IMR-90 (cell line): ENCODE data around the gene CAMKMT. TPM values are rescaled to one million over a fixed set of nuclear protein-coding genes. Genes with fewer than 3 reads are reported as not detected.

Experiments
- ATAC-seq: fragments of 200-7000 bp; cut with Tn5 transposase; 2 replicates; pipeline ENCODE4 v1.9.1; 2020; ENCODE audit warnings: low read depth, mild to moderate bottlenecking, moderate library complexity
- BruUV-seq: library from RNA; stranded (reverse); fragments of 400-500 nt; replicated peaks from 2 replicates; lab custom pipeline; 2021; lab: Mats Ljungman, UMichigan
- CTCF ChIA-PET: fragments of 300-600 bp; formaldehyde crosslinking; extraction: SDS; loops from one replicate; lab custom pipeline; 2021; ENCODE audit warnings: antibody characterized with exemption; lab: Yijun Ruan, JAX
- POLR2A ChIA-PET: fragments of 300-600 bp; sonication (Branson Sonifier 250); formaldehyde crosslinking; loops from one replicate; lab custom pipeline; 2022; ENCODE audit warnings: antibody characterized with exemption; ENCODE audit not compliant: unreplicated experiment; lab: Charles Lee
- DNase-seq: peaks from one replicate; pipeline ENCODE4 v3.0.0; 2013
- H2AFZ ChIP-seq: replicated peaks from 2 replicates; pipeline ENCODE3; 2013; ENCODE audit warnings: low read length, mild to moderate bottlenecking; ENCODE audit not compliant: poor library complexity
- H2AK5ac ChIP-seq: 2 replicates; pipeline ENCODE4 v1.6.1; 2013; ENCODE audit warnings: low read depth, low read length, inconsistent platforms
- H2AK9ac ChIP-seq: replicated peaks from 2 replicates; pipeline ENCODE3; 2013; ENCODE audit warnings: mild to moderate bottlenecking, low read depth, low read length, moderate library complexity; ENCODE audit not compliant: poor library complexity
- H2BK120ac ChIP-seq: 2 replicates; pipeline ENCODE4 v1.6.1; 2013; ENCODE audit warnings: low read depth, low read length, inconsistent platforms
- H2BK15ac ChIP-seq: 3 replicates; pipeline ENCODE4 v1.6.1; 2013; ENCODE audit warnings: low read depth, low read length, inconsistent platforms
- H2BK20ac ChIP-seq: 2 replicates; pipeline ENCODE4 v1.6.1; 2013; ENCODE audit warnings: low read depth, mild to moderate bottlenecking, inconsistent platforms, low read length, moderate library complexity
- H2BK5ac ChIP-seq: 2 replicates; pipeline ENCODE4 v1.6.1; 2013; ENCODE audit warnings: mild to moderate bottlenecking, low read depth, low read length, inconsistent platforms; ENCODE audit not compliant: poor library complexity, severe bottlenecking
- H3K14ac ChIP-seq: replicated peaks from 2 replicates; pipeline ENCODE4 v1.6.1; 2013; ENCODE audit warnings: low read depth, low read length, inconsistent platforms
- H3K18ac ChIP-seq: 2 replicates; pipeline ENCODE4 v1.6.1; 2013; ENCODE audit warnings: low read depth, low read length, control low read depth
- H3K23ac ChIP-seq: 2 replicates; pipeline ENCODE4 v1.6.1; 2013; ENCODE audit warnings: low read depth, low read length, inconsistent platforms
- H3K27ac ChIP-seq: 2 replicates; pipeline ENCODE4 v1.5.1; 2013; ENCODE audit warnings: mild to moderate bottlenecking, control low read depth, low read length; ENCODE audit not compliant: insufficient read depth
- H3K27me3 ChIP-seq: 2 replicates; pipeline ENCODE4 v1.6.1; 2013; ENCODE audit warnings: low read length; ENCODE audit not compliant: control insufficient read depth, insufficient read depth
- H3K36me3 ChIP-seq: 2 replicates; pipeline ENCODE4 v1.6.1; 2013; ENCODE audit warnings: low read length, mixed read lengths; ENCODE audit not compliant: control insufficient read depth, insufficient read depth
- H3K4ac ChIP-seq: 2 replicates; pipeline ENCODE4 v1.6.1; 2013; ENCODE audit warnings: low read depth, low read length, inconsistent platforms
- H3K4me1 ChIP-seq: 2 replicates; pipeline ENCODE4 v1.6.1; 2013; ENCODE audit warnings: low read length, mixed read lengths; ENCODE audit not compliant: control insufficient read depth, insufficient read depth
- H3K4me2 ChIP-seq: 2 replicates; pipeline ENCODE4 v1.6.1; 2013; ENCODE audit warnings: low read depth, mild to moderate bottlenecking, control low read depth, low read length, moderate library complexity
- H3K4me3 ChIP-seq: 2 replicates; pipeline ENCODE4 v1.5.1; 2013; ENCODE audit warnings: low read depth, mild to moderate bottlenecking, control low read depth, low read length, moderate library complexity; ENCODE audit not compliant: insufficient read depth
- H3K56ac ChIP-seq: 2 replicates; pipeline ENCODE4 v1.6.1; 2013; ENCODE audit warnings: low read length, inconsistent platforms; ENCODE audit not compliant: insufficient read depth; ENCODE audit errors: extremely low read depth
- H3K79me1 ChIP-seq, 2 experiments: 2 replicates each; pipeline ENCODE4 v1.6.1; 2013; ENCODE audit warnings: low read length in 2 of 2, inconsistent platforms in 1 of 2, low read depth in 1 of 2
- H3K9ac ChIP-seq: 2 replicates; pipeline ENCODE4 v1.6.1; 2013; ENCODE audit warnings: low read depth, low read length, control low read depth
- H3K9me1 ChIP-seq: 2 replicates; pipeline ENCODE4 v1.6.1; 2013; ENCODE audit warnings: low read length, inconsistent platforms; ENCODE audit not compliant: insufficient read depth
- H3K9me3 ChIP-seq: 2 replicates; pipeline ENCODE4 v1.6.1; 2013; ENCODE audit warnings: low read length; ENCODE audit not compliant: control insufficient read depth, insufficient read depth
- H4K20me1 ChIP-seq: 2 replicates; pipeline ENCODE4 v1.6.1; 2013; ENCODE audit warnings: low read length, inconsistent platforms; ENCODE audit not compliant: insufficient read depth
- H4K5ac ChIP-seq: 2 replicates; pipeline ENCODE4 v1.6.1; 2013; ENCODE audit warnings: mild to moderate bottlenecking, low read depth, low read length, control low read depth
- H4K8ac ChIP-seq, 2 experiments: 2 replicates each; pipeline ENCODE4 v1.6.1; 2013; ENCODE audit warnings: low read depth in 2 of 2, low read length in 2 of 2, control low read depth in 1 of 2, inconsistent platforms in 1 of 2
- H4K91ac ChIP-seq: 2 replicates; pipeline ENCODE4 v1.6.1; 2013; ENCODE audit warnings: low read depth, low read length, inconsistent platforms; ENCODE audit not compliant: insufficient read depth
- BHLHE40 ChIP-seq: fragments of 150-350 bp; IDR thresholded peaks from 2 replicates; pipeline ENCODE4 v1.6.1; 2016; ENCODE audit warnings: mild to moderate bottlenecking, low read depth, low read length
- CEBPB ChIP-seq: IDR thresholded peaks from 2 replicates; pipeline ENCODE4 v1.6.1; 2012; ENCODE audit warnings: low read depth, low read length, improper control_type of control experiment
- CHD1 ChIP-seq: IDR thresholded peaks from 2 replicates; pipeline ENCODE4 v1.6.1; 2012; ENCODE audit warnings: low read depth, low read length, improper control_type of control experiment
- MAFK ChIP-seq: IDR thresholded peaks from 2 replicates; pipeline ENCODE4 v1.6.1; 2012; ENCODE audit warnings: low read depth, low read length, improper control_type of control experiment
- NFE2L2 ChIP-seq: fragments of 150-350 bp; IDR thresholded peaks from 2 replicates; pipeline ENCODE4 v1.6.1; 2016; ENCODE audit warnings: low read depth, mild to moderate bottlenecking, low read length
- POLR2A ChIP-seq: IDR thresholded peaks from 2 replicates; pipeline ENCODE4 v1.6.1; 2012; ENCODE audit warnings: mild to moderate bottlenecking, low read depth, low read length
- RFX5 ChIP-seq: IDR thresholded peaks from 2 replicates; pipeline ENCODE4 v1.8.0; 2012; ENCODE audit warnings: low read depth, mild to moderate bottlenecking, low read length, moderate library complexity
- WGBS, 2 experiments: methylation state at CpG; one replicate each; pipeline versions ENCODE4 v1.1.5 to v1.1.7; 2013; ENCODE audit warnings: missing lambda C conversion rate in 2 of 2; ENCODE audit not compliant: insufficient read length in 1 of 2; ENCODE audit errors: extremely low coverage in 2 of 2; 5-methylcytosine and 5-hydroxymethylcytosine counted together
- dilution Hi-C: fragments of 300-500 bp; cut with HindIII; formaldehyde crosslinking; loops from one replicate; pipeline ENCODE4 v1.14.3; 2018; ENCODE audit warnings: low sequenced_read_pairs; ENCODE audit not compliant: unreplicated experiment
- in situ Hi-C: fragments of 300-500 bp; cut with MboI; formaldehyde crosslinking; loops from 3 replicates; pipeline ENCODE4 v1.14.3; 2019; ENCODE audit warnings: low sequenced_read_pairs, inconsistent platforms, mixed read lengths
- intact Hi-C: fragments of 100-400 bp; cut with micrococcal nuclease; formaldehyde crosslinking; loops from 2 replicates; pipeline ENCODE4 v1.10.0; 2022
- polyA plus RNA-seq, 3 experiments: library from polyadenylated mRNA; depleted of rRNA; stranded (reverse); fragments of >200 nt; gene quantifications; 2 replicates each; pipeline ENCODE4 v1.2.3, GENCODE V29; 2012; ENCODE audit warnings: low replicate concordance in 1 of 3
- total RNA-seq: library from RNA; depleted of rRNA; stranded (reverse); fragments of >200 nt; gene quantifications from 2 replicates; pipeline ENCODE4 v1.2.3, GENCODE V29; 2012
- TF ChIP-seq, protein P1 (sequence below): conservative IDR thresholded peaks from 2 replicates; pipeline ENCODE4 v1.5.1; 2012; ENCODE audit warnings: mild to moderate bottlenecking, low read depth, low read length, improper control_type of control experiment
- TF ChIP-seq, protein P2 (sequence below): fragments of 150-350 bp; IDR thresholded peaks from 2 replicates; pipeline ENCODE4 v1.6.1; 2017; ENCODE audit warnings: mild to moderate bottlenecking, antibody characterized with exemption, low read length, low read depth

Gene CAMKMT
- total and polyA plus RNA-seq, 2 of the 4 experiments (the other 2 are of a cell fraction): 4.4 to 6.8 TPM

DNA sequence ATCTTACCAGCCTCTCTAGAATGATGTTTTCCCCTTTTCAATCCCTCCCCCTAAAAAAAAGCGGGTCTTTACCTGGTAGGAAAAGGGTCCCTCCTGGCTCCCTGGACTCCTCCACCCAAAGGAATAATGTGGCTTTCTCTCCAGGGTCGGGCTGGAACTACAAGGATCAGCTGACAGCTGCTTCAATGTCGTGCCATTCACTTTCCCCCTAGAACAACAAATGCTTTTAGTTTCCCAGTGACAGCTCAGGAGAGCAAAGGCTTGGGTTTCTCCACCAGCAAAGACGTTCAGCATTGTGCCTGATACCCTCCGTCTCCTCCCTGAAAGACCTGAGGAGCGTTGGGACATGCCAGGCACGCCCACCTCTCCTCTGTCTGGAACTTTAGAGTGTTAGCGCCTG lies 405.9 kb downstream of the CAMKMT start:
- H2BK120ac ChIP-seq: no peak overlapping the region
- no peak overlapping the region for H3K27ac ChIP-seq
- no peaks in the 10 kb centered on the region for H3K9me1 ChIP-seq
- H2BK15ac ChIP-seq: no peak overlapping the region
- H3K36me3 ChIP-seq: no peaks in the 10 kb centered on the region
- no peaks in the 10 kb centered on the region for H3K79me1 ChIP-seq
- no peak overlapping the region for H2BK20ac ChIP-seq
- 60% methylated on average over 2 of the region's 8 CpGs; no CpG with 5 or more reads in 1 of the 2 experiments for WGBS, 2 experiments
- ChIA-PET POLR2A (no interaction called here), CTCF (no interaction called here)
- no peak overlapping the region for H3K4ac ChIP-seq
- TF ChIP-seq RFX5: no peak
- no peak for TF ChIP-seq MAFK
- no peak for TF ChIP-seq CHD1
- TF ChIP-seq POLR2A: no peak
- TF ChIP-seq, protein P1, sequence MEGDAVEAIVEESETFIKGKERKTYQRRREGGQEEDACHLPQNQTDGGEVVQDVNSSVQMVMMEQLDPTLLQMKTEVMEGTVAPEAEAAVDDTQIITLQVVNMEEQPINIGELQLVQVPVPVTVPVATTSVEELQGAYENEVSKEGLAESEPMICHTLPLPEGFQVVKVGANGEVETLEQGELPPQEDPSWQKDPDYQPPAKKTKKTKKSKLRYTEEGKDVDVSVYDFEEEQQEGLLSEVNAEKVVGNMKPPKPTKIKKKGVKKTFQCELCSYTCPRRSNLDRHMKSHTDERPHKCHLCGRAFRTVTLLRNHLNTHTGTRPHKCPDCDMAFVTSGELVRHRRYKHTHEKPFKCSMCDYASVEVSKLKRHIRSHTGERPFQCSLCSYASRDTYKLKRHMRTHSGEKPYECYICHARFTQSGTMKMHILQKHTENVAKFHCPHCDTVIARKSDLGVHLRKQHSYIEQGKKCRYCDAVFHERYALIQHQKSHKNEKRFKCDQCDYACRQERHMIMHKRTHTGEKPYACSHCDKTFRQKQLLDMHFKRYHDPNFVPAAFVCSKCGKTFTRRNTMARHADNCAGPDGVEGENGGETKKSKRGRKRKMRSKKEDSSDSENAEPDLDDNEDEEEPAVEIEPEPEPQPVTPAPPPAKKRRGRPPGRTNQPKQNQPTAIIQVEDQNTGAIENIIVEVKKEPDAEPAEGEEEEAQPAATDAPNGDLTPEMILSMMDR: no peak
- TF ChIP-seq CEBPB: no peak
- no peak for TF ChIP-seq NFE2L2
- TF ChIP-seq BHLHE40: no peak
- TF ChIP-seq, protein P2, sequence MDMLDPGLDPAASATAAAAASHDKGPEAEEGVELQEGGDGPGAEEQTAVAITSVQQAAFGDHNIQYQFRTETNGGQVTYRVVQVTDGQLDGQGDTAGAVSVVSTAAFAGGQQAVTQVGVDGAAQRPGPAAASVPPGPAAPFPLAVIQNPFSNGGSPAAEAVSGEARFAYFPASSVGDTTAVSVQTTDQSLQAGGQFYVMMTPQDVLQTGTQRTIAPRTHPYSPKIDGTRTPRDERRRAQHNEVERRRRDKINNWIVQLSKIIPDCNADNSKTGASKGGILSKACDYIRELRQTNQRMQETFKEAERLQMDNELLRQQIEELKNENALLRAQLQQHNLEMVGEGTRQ: no peak
- intact Hi-C loops: no loop called here
- H2AK9ac ChIP-seq: no peak overlapping the region
- no peak overlapping the region for H3K14ac ChIP-seq
- ATAC-seq (no peak), DNase-seq (no peak)
- no peaks in the 10 kb centered on the region for H4K20me1 ChIP-seq
- 0 out of 2 replicates have a peak, but pooled peaks cover 2% of the 10 kb centered on the region for H3K9me3 ChIP-seq
- in situ Hi-C loops: no loop called here
- no peak overlapping the region for H3K9ac ChIP-seq
- no peak overlapping the region for H2AK5ac ChIP-seq
- H3K56ac ChIP-seq: no peak overlapping the region
- no peak overlapping the region for H3K4me2 ChIP-seq
- peaks cover 33% of the 10 kb centered on the region for H3K27me3 ChIP-seq
- H2AFZ ChIP-seq: no peak overlapping the region
- H4K5ac ChIP-seq: no peak overlapping the region
- no peaks in the 10 kb centered on the region for H3K4me1 ChIP-seq
- dilution Hi-C loops: no loop called here
- no peak overlapping the region for H4K91ac ChIP-seq
- no peak overlapping the region for H2BK5ac ChIP-seq
- H3K23ac ChIP-seq: no peak overlapping the region
- BruUV-seq: no TSS peak
- no peak overlapping the region for H3K18ac ChIP-seq
- no peak overlapping the region for H4K8ac ChIP-seq
- H3K4me3 ChIP-seq: no peak overlapping the region
